ENCODE results near the gene ABCC11.

The ABCC11 gene

DNA sequence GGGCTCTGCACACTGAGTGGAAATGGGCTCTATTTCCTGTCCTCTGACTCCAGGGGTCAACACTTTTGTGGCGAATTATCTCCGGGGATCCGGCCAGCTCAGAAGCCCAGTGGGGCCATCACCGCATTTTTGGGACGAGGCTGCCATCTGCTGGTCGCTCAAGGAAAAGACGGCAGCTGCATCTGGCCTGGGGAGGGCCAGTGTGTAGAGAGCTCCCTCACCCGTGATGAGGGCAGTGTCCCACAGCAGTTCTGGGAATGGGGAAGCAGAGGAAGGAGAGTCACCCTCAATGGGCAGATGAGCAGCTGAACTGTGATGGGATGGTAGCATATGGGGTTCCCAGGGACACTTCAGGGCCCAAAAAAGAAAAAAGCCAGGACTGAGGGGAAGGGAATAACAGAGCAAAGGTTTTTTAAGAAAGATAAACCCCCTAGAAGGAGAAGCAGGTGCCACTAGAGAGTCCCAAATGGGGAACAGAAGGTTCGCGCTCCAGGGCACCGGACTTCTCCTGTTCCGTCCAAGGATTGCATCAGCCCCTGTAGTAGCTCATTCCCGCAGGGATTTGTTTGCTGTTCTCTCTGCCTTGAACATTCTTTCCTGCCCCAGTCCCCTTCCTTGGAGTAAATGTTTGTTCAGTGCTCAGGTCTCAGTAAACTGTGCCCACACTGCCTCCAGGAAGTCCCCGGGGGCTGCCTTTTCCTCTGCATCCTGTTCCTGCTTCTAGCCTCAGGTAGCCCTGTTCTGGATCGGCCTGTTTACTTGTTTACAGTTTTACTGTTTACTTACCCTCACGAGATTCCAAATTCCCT lies 82.2 kb downstream of the ABCC11 start:
- DNase-seq (ENCODE audit: low spot score) (peak; percentile 87), FAIRE-seq (no peak)

DNA sequence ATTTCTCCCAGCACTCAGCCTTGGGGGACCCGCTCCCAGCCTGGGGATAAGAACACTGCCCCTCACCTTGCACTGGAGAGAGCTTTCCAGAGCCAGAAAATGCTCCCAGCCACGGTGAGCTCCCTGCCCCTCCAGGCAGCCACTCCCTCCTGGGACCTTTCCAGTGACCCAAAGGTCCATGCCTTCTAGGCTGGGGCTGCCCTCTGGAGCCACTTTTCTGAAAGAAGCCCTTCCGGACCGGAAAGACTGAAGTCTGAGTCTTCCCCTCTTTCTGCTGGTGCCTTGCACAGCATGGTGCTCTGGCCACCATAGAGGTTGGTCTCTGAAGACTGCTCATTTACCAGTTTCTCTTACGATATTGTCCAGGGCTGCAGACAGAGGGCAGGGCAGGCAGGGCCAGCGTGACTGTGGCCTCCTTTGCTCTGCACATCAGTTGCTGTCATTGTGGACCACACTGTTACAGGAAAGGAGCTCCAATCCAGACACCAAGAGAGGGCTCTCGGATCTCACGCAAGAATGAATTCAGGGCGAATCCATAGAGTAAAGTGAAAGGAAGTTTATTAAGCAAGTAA lies 84.4 kb downstream of the ABCC11 start:
- DNase-seq (ENCODE audit: low spot score) (no peak), FAIRE-seq (no peak)

DNA sequence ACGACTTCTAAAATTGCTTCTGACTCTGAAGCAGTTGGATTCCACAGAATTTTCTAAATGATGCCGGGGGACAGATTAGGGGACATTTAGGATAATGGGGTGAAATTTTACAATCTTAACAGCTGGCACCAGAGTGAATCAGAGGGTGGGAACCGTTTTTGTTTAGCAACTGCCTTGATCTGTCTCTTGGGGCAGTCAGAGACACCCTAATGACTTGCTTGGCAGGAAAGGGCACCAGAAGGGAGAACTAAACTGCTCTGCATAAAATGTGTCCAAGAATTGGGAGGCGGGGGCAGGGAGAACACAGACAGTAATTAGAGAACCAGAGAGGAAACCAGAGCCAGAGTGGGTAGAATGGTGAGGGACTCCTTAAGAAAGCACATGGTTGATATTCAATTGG lies 85.4 kb downstream of the ABCC11 start:
- DNase-seq (ENCODE audit: low spot score) (no peak), FAIRE-seq (no peak)

DNA sequence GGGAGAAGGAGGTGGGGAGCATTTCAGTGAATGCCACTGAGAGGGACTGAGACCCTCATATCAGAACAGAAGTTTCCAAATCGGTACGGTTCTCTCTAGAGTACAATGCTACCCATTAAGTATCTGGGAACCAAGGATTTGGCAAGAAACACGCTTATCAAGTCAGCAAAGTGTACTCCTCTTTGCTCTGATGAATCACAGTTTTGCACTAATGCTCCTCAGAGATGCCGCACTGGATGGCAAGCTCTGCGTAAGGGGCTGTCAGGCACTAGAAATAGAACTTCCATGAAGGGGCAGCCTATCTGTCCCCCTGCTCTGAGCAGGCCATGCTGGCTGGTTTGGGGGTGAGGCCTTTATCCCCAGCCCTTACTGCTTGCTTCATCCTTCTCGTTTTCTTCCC lies 86.8 kb downstream of the ABCC11 start:
- DNase-seq (ENCODE audit: low spot score): no peak
- FAIRE-seq: no peak

DNA sequence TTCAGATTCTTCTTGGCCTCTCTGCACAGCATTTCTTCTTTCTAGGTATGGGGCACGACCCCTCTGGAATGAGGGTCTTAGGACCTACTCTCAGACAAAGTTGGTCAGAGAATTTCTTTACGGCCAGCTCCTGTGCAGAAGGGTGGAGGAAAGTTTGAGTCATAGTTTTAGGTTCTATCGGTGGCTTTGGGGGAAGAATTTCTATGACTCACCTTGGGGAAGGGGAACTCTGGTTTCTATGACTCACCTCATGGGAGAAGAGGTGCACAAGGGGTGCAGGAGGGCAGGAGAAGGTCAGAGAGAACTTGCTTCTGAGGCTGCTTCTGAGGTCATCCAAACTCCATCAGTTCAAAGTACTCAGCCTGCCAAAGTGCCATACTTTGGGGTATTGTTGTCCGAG lies 89.0 kb downstream of the ABCC11 start:
- peak; percentile 77 for FAIRE-seq

DNA sequence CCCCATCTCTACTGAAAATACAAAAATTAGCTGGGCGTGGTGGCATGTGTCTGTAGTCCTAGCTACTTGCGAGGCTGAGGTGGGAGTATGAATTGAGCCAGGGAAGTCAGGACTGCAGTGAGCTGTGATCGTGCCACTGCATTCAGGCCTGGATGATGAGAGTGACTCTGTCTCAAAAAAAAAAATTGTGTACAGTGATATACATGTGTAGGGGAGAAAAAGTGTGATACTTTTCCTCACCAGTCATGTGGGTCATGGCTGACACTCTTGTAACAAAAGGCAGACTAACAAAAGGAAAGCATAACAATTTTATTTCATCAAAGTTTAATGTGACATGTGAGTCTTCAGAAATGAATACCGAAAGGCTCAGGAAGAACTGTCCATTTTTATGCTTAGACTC lies 89.5 kb downstream of the ABCC11 start:
- no peak for FAIRE-seq

More for the DNA sequence above, 89.0 kb downstream of the ABCC11 start:
- DNase-seq (ENCODE audit: low spot score): peak; percentile 72

DNA sequence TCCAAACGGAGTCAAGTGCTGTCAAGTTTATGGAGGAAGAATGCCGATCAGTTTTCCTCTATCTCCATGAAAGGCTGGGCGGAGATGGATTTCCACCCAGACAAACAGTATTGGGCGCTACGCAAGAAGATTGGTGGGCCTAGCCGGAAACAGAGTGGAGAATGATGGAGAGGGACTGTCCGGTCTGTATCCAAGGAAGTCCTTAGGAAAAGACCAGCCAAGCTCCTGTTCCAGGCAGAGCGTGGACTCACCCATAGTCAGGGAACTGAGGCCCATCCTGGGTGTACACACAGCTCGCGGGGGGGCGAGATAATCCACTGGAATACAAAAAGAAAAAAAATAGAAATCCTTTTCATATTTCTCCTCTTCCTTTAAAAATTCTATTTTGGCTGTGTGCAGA lies 90.0 kb downstream of the ABCC11 start:
- DNase-seq (ENCODE audit: low spot score): no peak
- no peak for FAIRE-seq

More for the DNA sequence above, 89.5 kb downstream of the ABCC11 start:
- no peak for DNase-seq (ENCODE audit: low spot score)

DNA sequence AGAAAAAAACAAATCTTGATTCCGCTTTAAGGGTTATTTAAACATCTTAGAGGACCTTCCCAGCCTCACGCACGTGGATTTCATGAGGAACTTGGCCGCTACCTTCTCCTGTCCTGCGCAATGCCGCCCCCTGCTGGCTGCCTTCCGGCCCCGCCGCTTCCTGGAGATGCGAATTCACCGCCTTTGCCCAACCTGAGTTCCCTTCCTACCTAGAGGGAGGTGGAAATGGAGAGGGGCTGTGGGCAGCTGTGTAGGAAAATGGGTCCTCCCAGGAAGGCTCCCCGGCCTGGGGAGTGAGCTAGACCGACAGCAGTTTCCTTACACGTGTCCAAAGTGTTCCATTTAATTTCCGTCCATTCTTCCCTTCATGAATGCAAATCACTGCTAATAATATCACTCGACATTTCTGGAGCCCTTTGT lies 90.5 kb downstream of the ABCC11 start:
- DNase-seq (ENCODE audit: low spot score) (peak; percentile 76), FAIRE-seq (peak; percentile 86)

DNA sequence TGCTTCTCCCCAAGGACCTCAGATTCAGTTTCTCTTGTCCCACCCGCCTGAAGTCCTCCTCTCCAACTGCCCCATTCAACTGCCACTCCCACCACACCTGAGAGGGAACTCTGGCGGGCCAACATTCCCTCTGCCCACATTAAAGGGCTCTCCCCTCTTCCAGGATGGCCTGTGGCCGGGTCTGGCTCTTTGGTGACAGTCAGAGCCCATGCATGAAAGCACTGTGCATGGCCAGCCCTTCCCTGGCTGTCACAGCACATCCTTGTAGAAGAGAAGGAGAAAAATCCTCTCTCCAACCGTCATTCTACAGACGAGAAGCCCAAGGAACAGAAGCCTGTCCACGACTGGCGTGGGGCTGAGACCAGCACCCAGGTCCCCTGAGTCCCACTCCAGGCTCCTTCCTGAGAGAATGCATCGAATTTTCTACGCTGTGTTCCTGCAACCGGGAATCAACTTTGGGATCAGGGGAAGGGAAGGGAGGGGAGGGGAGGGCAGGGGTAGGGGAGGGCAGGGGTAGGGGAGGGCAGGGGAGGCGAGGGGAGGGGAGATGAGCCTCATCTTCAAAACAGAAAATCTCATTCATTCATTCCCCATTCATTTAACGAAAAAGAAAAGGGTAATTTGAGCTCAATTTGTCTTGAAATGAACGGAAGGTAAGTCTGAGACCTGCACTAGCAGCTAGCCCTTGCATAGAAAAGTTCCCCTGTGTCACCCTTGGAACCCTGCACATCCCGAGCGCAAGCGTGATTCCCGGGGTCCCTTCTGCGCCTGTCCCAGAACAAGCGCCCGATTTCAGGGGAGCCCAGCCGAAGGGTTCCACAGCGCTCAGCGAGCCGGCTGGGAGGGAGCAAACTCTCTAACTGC lies 91.2 kb downstream of the ABCC11 start, which contains the start of gene ABCC12:
TSS of gene ABCC12 (minus strand) at position 68 of the 864 bp plus-strand sequence. CDS start 9,569 bp downstream, outside the sequence.
- no peak for FAIRE-seq
- no peak for DNase-seq (ENCODE audit: low spot score)

DNA sequence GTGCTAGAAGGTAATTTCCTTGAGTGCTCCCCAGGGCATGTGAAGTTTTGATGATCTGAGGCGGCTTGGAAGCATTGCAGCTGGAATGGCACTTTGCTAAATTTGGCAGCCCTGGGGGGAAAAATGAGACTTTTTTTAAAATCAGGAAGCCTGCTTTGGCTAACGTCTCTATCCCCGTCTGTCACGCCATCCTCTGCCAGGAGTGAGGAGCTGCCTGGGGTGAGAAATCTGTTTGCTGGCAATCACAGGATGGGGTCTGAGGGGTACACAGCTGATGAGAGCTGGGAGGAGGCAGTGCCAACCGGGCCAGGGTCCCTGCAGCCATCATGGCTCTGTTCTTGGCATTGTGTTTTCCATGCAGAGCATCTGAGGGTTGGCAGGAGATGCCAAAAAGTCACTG lies 93.6 kb downstream of the ABCC11 start:
- no peak for FAIRE-seq
- no peak for DNase-seq (ENCODE audit: low spot score)

DNA sequence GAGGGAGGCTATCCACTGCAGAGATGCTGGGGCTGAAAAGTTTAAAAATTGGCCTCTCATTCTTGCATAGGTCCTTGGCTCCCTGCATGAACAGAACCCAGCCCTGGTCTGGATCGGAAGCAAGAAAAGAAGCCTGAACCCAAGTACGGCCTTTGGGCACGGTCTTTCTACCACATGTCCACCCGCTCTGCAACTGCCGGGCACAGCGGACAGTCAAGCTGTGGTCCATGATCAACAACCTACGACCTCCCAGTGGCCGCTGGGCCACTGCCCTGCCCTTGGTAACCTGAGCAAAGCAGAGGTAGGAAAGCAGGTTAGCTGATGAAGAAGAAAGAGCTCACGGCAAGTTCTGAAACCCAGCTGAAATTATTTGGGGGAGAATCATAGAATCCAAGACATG lies 95.1 kb downstream of the ABCC11 start:
- no peak for FAIRE-seq

DNA sequence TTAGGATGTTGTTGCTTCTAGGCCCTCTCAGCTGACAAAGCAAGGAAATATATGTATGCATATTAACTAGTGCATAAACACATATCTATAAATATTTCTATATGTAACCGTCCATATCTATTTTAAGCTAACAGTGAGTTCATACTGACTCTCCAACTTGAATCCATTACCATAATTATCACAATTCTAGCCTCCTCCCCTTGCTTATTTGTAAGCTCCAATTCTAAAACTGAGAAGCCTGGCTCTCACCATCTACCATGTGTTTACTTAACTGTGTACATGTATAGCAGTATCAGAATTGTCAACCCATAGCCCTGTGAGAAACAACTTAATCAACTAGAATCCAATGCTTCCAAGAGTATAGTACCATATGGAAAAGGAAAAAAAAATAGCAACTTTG lies 96.6 kb downstream of the ABCC11 start:
- no peak for DNase-seq (ENCODE audit: low spot score)
- no peak for FAIRE-seq

More for the DNA sequence above, 95.1 kb downstream of the ABCC11 start:
- no peak for DNase-seq (ENCODE audit: low spot score)

DNA sequence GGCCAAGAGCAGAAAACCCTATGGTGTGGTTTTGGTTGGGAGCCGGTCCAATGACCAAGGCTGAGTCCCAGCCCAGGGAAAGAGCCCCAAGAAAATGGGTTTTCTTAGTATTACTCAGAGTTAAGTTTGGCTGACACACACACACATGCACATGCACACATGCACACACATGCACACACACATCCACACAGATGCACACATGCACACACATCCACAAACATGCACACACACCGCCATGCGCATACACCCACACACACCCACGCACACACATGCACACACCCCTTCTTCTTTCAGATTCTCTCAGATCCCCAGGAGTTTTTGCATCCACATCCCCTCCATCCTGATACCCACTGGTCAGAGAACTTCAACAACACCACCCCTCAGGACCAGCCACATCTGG lies 100.6 kb downstream of the ABCC11 start:
- DNase-seq (ENCODE audit: low spot score) (no peak), FAIRE-seq (peak; percentile 56)

DNA sequence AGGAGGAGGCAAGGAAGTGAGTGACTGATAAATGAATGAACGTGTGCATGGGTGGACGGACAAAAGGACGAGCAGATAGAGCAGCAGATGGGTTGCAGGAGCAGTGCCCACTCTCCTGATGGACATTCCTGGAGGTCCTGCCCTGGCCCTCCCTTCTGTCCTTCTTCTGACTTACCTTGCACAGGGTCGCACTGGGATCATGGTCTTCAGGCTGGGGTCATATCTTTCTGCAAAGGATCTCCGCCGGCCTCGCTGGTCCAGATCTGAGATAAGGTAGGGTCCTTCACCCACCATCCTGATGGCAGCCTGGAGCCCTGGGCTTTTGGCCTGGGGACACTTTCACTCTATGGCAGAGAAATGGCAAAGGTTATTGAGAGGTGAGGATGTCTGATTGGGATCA lies 101.2 kb downstream of the ABCC11 start:
- no peak for DNase-seq (ENCODE audit: low spot score)
- FAIRE-seq: no peak

DNA sequence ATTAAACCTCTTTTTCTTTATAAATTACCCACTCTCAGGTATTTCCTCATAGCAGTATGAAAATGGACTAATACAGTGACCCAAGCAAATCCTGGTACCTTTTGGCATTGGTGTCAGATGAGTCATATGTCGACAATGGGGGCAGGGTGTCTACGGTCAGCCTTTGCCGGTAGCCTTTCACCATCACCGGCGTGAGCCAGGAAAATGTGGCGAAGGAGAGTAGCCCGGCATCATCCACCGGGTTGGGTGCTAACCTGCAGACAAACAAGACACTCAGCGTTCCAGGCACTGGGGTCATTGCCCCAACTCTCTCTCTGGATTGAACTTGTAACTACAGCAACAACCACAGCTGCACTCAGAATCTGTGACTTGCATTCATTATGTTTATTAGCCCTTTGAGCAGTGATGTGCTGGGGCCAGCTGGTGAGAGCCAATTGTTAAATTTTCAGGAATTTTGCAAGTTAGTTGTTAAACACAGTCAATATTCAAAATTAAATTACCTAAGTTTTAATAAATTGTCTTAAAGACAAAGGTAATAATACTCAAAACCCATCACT lies 103.4 kb downstream of the ABCC11 start:
- peak; percentile 46 for DNase-seq (ENCODE audit: low spot score)

DNA sequence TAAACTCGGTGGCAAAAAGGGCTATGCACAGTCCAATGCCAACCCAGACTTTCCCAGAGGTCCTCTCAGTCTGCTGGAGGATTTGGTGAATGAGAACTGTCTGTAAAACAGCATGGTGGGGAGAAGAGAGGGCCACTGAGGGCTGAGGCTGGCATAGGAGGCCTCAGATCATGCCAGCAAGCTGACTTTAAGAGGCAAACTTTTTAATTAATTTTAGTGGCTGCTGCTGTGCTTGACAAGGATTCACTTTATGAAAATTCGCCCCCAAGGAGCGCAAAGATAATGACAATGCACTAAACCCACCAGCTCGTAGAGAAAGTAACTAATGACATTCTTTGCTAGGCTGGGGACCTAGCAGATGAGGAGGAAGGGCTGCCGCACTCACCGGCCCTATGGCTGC lies 106.5 kb downstream of the ABCC11 start:
- no peak for FAIRE-seq

More for the DNA sequence above, 103.4 kb downstream of the ABCC11 start:
- FAIRE-seq: peak; percentile 79

DNA sequence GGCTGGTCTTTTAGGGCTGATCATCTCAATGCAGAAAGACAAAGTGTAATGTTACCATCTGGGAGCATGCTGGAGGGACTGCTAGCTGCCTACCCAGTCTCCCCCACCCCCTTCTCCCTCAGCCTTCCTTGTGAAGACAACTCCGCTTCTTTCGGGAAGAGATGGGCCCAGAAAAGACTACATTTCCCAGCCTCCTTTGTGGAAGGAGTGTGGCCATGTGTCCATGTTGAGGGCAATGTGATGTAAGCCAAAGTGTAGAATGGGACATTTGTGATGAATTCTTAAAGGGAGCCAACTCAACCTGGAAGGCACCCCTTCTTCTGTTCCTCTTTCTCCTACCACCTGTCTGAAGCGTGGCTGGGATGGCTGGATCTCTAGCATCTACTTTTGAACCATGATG lies 107.8 kb downstream of the ABCC11 start:
- DNase-seq (ENCODE audit: low spot score) (no peak), FAIRE-seq (no peak)

More for the DNA sequence above, 106.5 kb downstream of the ABCC11 start:
- no peak for DNase-seq (ENCODE audit: low spot score)

DNA sequence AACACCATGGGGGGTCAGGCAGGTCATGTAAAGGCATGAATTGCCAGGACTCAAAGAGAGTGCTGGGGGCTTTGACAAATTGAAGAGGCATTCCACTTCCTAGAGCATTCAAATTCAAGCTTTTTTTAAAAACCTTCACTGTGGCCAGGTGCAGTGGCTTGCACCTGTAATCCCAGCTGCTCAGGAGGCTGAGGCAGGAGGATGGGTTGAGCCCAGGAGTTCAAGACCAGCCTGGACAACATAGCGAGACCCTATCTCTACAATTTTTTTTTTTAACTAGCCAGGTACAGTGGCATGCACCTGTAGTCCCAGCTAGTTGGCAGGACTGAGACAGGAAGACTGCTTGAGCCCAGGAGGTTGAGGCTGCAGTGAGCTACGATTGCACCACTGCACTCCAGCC lies 108.8 kb downstream of the ABCC11 start:
- FAIRE-seq (no peak), DNase-seq (ENCODE audit: low spot score) (no peak)

DNA sequence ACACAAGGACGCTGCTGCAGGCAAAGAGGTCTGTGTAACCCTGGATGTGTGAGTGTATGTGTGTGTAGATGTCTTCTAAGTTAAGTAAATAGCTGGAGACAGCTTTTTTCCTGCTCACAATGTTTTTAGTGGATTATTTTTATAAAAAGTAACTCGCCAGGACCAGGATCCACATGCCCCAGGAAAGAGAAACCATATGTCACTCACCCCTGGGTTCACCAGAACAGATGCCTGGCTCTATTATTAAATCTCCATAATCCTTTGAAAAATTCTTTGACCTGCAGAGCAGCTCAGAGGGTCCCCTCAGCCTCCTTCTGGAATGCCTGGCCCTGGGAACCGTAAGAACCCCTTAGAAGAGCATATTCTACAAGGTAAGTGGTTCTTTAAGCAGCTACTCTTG lies 109.5 kb downstream of the ABCC11 start:
- DNase-seq (ENCODE audit: low spot score): no peak
- no peak for FAIRE-seq

DNA sequence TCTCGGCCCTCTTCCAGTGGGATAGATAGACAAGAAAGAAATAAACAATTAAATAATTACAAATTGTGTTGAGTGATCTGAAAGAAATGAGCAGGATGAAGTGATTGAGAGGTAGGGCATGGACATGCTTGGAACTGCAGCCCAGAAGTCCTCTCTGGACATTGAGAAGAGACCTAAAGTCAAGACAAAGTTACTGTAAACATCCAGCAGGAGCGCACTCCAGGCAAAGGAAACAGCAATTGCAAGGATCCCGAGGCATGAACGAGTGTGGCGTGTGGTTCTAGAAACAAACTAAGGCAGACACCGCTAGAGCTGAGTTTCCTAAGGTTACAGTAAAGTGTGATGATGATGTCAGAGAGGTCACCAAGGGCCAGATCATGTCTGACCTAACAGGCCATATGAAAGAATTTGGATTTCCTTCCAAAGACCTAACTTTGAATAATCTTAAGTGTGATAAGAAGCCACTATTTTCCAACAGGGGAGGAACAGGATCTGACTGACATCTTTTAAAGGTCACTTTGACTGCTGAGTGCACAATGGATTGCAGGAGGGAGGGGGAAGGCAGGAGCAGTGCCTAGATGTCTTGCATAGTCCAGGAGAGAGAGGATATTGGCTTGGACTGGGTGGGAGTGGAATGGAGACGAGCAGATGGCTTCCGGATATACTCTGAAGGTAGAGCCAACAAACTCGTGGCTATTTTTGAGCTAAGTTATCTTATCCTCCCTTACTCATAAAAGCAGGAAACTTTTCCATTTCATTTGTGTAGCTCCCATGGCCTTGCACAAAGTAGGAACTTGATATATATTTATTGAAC lies 110.6 kb downstream of the ABCC11 start:
- FAIRE-seq: no peak
- no peak for DNase-seq (ENCODE audit: low spot score)
